HG02798 (cell line): ENCODE results near the gene A2M.

Source experiments
- ATAC-seq: cut with Tn5 transposase; IDR thresholded peaks from one replicate; pipeline ENCODE4 v1.9.1; 2021; ENCODE audit warnings: mild to moderate bottlenecking; ENCODE audit not compliant: unreplicated experiment, poor library complexity

The A2M gene

GRCh38 chr12:9123781-9124382 lies 8.2 kb upstream of the A2M start:
- ATAC-seq, result no peak

GRCh38 chr12:9122091-9122609 lies 6.4 kb upstream of the A2M start:
- ATAC-seq, result no peak

GRCh38 chr12:9120487-9121184 lies 4.9 kb upstream of the A2M start:
- ATAC-seq, result no peak

GRCh38 chr12:9118158-9118557 lies 2.4 kb upstream of the A2M start:
- ATAC-seq, result no peak

GRCh38 chr12:9114946-9115345 lies 773 bp downstream of the A2M start:
- ATAC-seq, result no peak

GRCh38 chr12:9113987-9114309 lies 1.8 kb downstream of the A2M start:
- no peak for ATAC-seq

GRCh38 chr12:9113296-9113986 lies 2.3 kb downstream of the A2M start:
- ATAC-seq, result no peak

- no peak for ATAC-seq
Observed at GRCh38 chr12:9112076-9112853, 3.5 kb downstream of the A2M start.

GRCh38 chr12:9111525-9111924 lies 4.2 kb downstream of the A2M start:
- no peak for ATAC-seq

- ATAC-seq, result no peak
Observed at GRCh38 chr12:9109737-9110491, 5.8 kb downstream of the A2M start.

- ATAC-seq, result no peak
Observed at GRCh38 chr12:9109213-9109522, 6.6 kb downstream of the A2M start.

- ATAC-seq, result no peak
Observed at GRCh38 chr12:9108504-9109212, 7.1 kb downstream of the A2M start.

GRCh38 chr12:9107542-9107873 lies 8.2 kb downstream of the A2M start:
- no peak for ATAC-seq

- no peak for ATAC-seq
Observed at GRCh38 chr12:9106610-9107541, 8.8 kb downstream of the A2M start.

GRCh38 chr12:9106067-9106466 lies 9.7 kb downstream of the A2M start:
- ATAC-seq, result no peak

GRCh38 chr12:9104767-9105423 lies 10.8 kb downstream of the A2M start:
- no peak for ATAC-seq

GRCh38 chr12:9104087-9104486 lies 11.6 kb downstream of the A2M start:
- ATAC-seq, result no peak
